GM15510 (cell line): ENCODE measurements around the gene RCBTB2.

Source experiments
- POLR2A ChIP-seq: IDR thresholded peaks from 3 replicates; pipeline ENCODE4 v1.6.1; 2011; ENCODE audit warnings: borderline replicate concordance; ENCODE audit not compliant: insufficient read length; ENCODE audit errors: extremely low read depth

The RCBTB2 gene

DNA sequence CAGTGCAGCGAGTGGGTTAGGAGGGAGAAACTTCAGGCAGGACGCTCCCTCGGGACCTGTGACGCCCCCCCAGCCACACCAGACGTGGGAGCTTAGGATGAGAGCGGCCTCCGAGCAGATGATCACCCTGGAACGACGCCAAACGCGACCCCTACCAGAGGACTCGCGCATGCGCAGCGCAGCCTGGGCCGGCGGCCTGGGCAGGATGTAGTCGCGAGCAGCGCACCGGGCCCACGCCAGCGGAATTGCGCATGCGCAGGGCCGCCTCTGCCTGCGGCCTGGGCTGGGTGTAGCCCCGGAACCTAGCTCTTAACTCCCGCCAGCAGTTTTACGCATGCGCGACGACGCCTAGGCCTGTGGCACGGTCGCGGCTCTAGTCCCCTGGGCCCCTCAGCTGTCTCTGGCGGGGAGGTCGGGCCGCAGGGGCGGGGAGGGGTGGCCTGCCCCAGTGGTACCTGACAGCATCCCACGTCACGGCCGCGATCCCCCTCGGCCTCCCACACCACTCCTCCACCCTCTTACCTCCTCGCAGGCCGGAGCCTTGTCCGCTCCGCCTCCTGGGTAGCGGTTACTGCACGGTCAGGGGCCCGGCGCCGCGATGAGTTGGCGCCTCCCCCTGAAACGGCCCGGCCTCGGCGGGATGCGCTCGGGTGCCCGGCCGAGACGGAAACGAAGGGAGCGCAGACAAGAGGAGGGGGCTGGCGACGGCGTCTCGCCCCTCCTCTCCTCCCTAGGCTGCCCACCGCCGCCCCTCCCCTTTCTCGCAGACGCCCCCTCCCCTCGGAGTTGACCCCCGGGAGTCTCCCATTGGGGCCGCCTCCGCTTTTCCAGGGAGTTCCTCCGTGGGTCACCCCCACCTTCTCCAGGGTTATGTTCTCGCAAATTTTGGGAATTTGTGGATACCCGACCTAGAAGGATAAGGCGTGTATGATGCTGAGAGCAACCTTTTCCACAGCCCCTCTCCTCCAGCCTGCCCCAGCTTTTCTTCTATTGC lies at the start of gene RCBTB2:
Gene RCBTB2, minus strand, starts transcription at position 575 of the 994 bp plus-strand sequence. CDS start 11,141 bp downstream, outside the sequence.
- peak; percentile 89 for TF ChIP-seq POLR2A

DNA sequence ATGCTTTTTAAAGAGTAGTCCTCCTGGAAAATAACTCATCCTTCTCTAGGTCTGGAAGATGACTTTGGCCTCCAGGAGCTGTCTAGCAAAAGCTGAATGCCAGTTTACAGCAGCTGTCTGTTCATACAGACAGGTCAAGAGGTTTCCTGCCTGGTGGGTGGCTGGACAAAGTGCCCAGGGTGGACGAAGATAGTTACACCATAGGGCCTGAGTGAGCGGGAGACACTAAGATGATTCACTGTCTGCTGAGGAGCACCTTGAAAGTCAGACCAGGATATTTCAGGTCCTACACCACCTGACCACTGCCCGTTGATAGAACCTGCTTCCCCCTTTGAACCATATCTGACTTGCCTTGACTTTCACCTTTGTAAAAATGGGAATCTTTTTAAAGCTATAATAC lies 49.2 kb upstream of the RCBTB2 start:
- TF ChIP-seq POLR2A: no peak

- TF ChIP-seq POLR2A: no peak
These were observed 48.0 kb upstream of the RCBTB2 start for GRCh38 chr13:48580896-48581295.

- no peak for TF ChIP-seq POLR2A
These were observed 47.4 kb upstream of the RCBTB2 start for GRCh38 chr13:48580185-48580803.

GRCh38 chr13:48579165-48579918 lies 46.5 kb upstream of the RCBTB2 start:
- TF ChIP-seq POLR2A: no peak

GRCh38 chr13:48578516-48579164 lies 45.8 kb upstream of the RCBTB2 start:
- no peak for TF ChIP-seq POLR2A

DNA sequence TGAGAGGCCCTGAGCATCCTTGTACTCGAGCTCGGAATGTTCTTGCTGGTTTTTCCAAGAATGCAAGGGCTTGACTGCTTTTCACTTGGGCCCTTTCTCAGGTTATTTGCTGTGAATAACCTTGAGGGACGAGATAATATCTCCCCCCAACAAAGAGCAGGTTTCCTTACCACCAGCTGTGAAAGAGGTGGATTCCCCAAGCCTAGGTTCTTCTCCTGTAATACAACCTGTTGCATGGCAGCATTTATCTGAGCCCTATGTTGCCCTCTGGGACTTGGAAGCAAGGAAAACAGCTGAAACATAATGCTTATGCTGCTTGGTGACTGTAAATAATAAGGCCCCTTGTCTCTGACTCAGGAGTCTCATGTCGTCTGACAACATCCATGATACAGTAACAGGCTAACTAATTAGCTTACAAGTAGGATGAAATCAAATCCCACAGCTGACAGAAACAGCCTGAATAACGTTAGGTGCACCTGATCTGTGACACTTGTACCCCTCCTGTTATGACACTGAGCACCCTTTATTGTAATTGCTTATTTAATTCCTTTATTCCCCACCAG lies 43.6 kb upstream of the RCBTB2 start:
- no peak for TF ChIP-seq POLR2A

DNA sequence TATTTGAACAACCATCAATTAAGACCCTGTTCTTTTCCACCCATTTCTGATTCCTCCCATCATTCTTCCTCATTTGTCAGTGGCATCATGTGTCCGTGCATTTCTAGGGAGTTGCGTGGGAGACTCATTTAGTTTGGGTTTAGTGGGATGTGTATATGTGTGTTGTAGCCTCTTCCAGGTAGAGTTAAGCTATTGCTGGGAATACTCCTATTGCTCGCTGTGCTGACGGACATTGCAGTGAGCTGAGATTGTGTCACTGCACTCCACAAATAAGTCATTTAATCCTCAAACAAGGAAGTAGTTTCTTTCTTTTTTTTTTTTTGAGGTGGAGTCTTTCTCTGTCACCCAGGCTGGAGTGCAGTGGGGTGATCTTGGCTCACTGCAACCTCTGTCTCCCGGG lies 42.2 kb upstream of the RCBTB2 start:
- no peak for TF ChIP-seq POLR2A

GRCh38 chr13:48574041-48574796 lies 41.3 kb upstream of the RCBTB2 start:
- no peak for TF ChIP-seq POLR2A

DNA sequence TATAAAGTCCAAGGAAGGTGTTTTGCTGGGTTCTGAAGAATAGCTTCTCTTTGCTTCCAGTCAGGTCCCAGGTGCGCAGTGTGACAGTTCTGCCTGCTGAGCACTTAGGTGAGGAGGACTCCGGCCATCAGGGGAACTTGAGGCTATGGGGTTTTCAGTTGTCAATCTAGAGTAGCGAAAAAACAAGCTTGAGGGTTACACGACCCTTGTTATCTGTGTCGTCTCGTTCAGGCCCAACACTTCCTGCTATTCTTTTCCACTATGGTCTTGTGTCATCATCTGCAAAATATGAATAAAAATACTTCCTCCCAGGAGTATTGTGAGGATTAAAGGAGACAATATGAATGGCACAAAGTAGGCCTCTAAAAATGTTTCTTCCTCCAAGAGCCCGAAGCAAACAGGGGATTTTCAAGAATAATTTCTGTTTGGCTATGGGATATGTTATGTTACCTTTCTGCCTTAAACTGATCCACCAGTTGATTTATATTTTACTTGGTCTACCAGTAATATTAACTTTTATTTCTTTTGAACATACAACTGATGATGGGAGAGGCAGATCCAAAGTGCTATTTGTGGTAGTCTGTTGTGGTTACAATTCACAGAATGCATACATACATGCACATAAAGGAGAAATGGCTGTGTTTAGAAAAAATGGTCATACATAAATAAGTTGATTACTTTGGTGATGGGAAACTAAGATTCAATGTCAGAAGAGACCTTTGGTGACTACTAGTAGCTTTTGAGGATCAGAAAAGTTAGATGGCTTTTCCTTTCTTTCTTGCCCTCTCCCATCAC lies 40.5 kb upstream of the RCBTB2 start:
- TF ChIP-seq POLR2A: no peak

DNA sequence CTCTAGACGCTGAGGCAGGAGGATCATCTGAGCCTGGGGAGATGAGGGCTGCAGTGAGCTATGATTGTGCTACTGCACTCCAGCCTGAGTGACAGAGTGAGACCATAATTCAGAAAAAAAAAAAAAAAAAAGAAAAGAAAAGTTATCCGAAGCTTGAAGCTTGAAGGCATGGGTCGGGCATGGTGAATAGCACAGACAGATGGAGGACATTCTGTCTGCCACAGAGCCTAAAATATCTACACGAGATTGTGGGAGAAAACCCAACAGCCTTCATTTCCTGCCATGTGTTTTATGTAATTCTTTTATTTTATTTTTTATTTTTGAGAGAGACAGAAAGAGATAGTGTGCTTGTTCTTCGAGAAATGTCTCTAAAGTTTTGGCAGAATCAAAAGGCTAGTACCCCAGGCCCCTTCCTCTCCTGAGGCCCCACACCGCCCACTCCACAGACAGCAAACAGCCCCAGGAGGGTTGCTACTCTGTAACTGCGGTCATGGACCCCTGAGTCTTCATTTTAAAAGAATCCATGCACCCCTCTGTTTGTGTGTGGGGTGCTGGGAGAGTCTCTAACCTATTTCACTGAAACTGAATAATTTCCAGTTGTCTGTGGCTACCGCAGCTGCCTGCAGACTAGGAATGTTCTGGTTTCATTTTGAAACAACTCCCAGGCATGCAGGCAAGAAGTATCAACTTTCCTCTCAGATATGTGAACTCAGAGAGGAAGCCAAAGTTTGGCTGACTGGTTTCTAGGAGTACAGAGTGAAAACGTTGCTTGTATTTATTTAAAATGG lies 38.4 kb upstream of the RCBTB2 start:
- no peak for TF ChIP-seq POLR2A

DNA sequence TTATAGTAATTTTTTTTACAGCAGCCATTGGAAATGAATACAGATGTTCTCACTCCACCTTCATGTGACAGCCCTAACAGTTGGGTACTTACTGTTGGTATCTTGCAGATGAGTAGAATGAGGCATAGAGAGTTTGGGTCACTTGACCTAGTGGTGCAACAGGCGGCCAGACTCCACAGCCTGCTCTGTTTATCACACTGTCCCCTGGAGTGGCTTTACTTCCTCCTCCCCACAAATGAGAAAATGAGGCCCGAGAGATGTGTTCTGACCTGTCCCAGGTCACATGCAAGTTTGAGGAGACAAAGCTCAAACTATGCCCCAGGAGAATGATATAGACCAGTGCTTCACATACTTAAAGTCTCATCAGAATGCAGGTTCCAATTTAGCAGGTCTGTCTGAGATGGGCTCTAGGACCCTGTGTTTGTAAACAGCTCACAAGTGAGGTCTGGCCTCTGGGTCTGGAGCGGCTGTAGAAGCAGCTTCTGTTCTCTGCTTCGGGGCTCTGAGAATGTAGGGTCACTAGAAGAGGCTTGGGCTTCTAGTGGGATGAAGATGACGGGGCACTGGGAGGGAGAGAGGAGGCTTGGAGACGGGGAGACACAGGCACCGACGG lies 37.4 kb upstream of the RCBTB2 start:
- no peak for TF ChIP-seq POLR2A
